ENCODE measurements around the gene CERKL.
A peak's percentile ranks its signal among the peaks of the same experiment; 100 is the strongest.

The CERKL gene

GRCh38 chr2:181594322-181594721, 62.6 kb downstream of the CERKL start:
- H3K9ac ChIP-seq = no peak overlapping the region
- no peaks in the 10 kb centered on the region for H4K20me1 ChIP-seq (ENCODE audit: insufficient read depth)
- TF ChIP-seq CTCF (conservative IDR thresholded peaks at IDR 0.05; ENCODE audit: low read depth, low read length) = no peak
- no peaks in the 10 kb centered on the region for H3K79me2 ChIP-seq (ENCODE audit: insufficient read depth, low read depth)
- no peak overlapping the region for H3K27ac ChIP-seq
- no peak overlapping the region for H2AFZ ChIP-seq (ENCODE audit: low read depth)
- H3K27me3 ChIP-seq (ENCODE audit: insufficient read depth, low read depth) = no peaks in the 10 kb centered on the region
- no peaks in the 10 kb centered on the region for H3K4me1 ChIP-seq (ENCODE audit: low read depth, poor library complexity, severe bottlenecking)
- H3K4me2 ChIP-seq = no peak overlapping the region
- no peaks in the 10 kb centered on the region for H3K36me3 ChIP-seq (ENCODE audit: insufficient read depth)
- H3K4me3 ChIP-seq (IDR thresholded peaks at IDR 0.05; ENCODE audit: insufficient read depth, low read depth, low read length) = no peak overlapping the region

GRCh38 chr2:181589779-181590178, 67.1 kb downstream of the CERKL start:
- Histone ChIP-seq H3K79me2 (ENCODE audit: insufficient read depth, low read depth) (no peaks in the 10 kb centered on the region), H3K4me2 (no peak overlapping the region), H3K36me3 (ENCODE audit: insufficient read depth) (no peaks in the 10 kb centered on the region), H3K4me1 (ENCODE audit: low read depth, poor library complexity, severe bottlenecking) (peaks cover 25% of the 10 kb centered on the region), H2AFZ (ENCODE audit: low read depth) (no peak overlapping the region), H3K9ac (no peak overlapping the region), H4K20me1 (ENCODE audit: insufficient read depth) (no peaks in the 10 kb centered on the region), H3K27ac (no peak overlapping the region), H3K4me3 (IDR thresholded peaks at IDR 0.05; ENCODE audit: insufficient read depth, low read depth, low read length) (no peak overlapping the region), H3K27me3 (ENCODE audit: insufficient read depth, low read depth) (no peaks in the 10 kb centered on the region)
- TF ChIP-seq CTCF (conservative IDR thresholded peaks at IDR 0.05; ENCODE audit: low read depth, low read length) = no peak

- Histone ChIP-seq H2AFZ (ENCODE audit: low read depth) (no peak overlapping the region), H3K36me3 (ENCODE audit: insufficient read depth) (no peaks in the 10 kb centered on the region), H3K79me2 (ENCODE audit: insufficient read depth, low read depth) (no peaks in the 10 kb centered on the region), H3K27ac (no peak overlapping the region), H3K27me3 (ENCODE audit: insufficient read depth, low read depth) (no peaks in the 10 kb centered on the region), H3K4me1 (ENCODE audit: low read depth, poor library complexity, severe bottlenecking) (peaks cover 25% of the 10 kb centered on the region), H3K4me2 (no peak overlapping the region), H4K20me1 (ENCODE audit: insufficient read depth) (no peaks in the 10 kb centered on the region), H3K4me3 (IDR thresholded peaks at IDR 0.05; ENCODE audit: insufficient read depth, low read depth, low read length) (no peak overlapping the region), H3K9ac (no peak overlapping the region)
- TF ChIP-seq CTCF (conservative IDR thresholded peaks at IDR 0.05; ENCODE audit: low read depth, low read length) = no peak
These were observed 68.4 kb downstream of the CERKL start for GRCh38 chr2:181588546-181588945.

- no peaks in the 10 kb centered on the region for H3K36me3 ChIP-seq (ENCODE audit: insufficient read depth)
- H3K27ac ChIP-seq = peak overlapping the region; percentile 5; the same call in 1 of the 2 replicates
- no peak for TF ChIP-seq CTCF (conservative IDR thresholded peaks at IDR 0.05; ENCODE audit: low read depth, low read length)
- no peaks in the 10 kb centered on the region for H3K27me3 ChIP-seq (ENCODE audit: insufficient read depth, low read depth)
- H3K4me3 ChIP-seq (IDR thresholded peaks at IDR 0.05; ENCODE audit: insufficient read depth, low read depth, low read length) = no peak overlapping the region
- H3K4me2 ChIP-seq = peak overlapping the region; percentile 41
- H3K9ac ChIP-seq = no peak overlapping the region
- peaks cover 25% of the 10 kb centered on the region for H3K4me1 ChIP-seq (ENCODE audit: low read depth, poor library complexity, severe bottlenecking)
- H3K79me2 ChIP-seq (ENCODE audit: insufficient read depth, low read depth) = no peaks in the 10 kb centered on the region
- peak overlapping the region; percentile 27; the same call in 1 of the 2 replicates for H2AFZ ChIP-seq (ENCODE audit: low read depth)
- no peaks in the 10 kb centered on the region for H4K20me1 ChIP-seq (ENCODE audit: insufficient read depth)
These were observed 70.3 kb downstream of the CERKL start for GRCh38 chr2:181586569-181587081.

Data from KMS-11 (cell line).